Femur (tissue), 1 donor: ENCODE results near the gene GSTA3.
"Not testable (repeated sequence)": the region's sequence is repeated elsewhere in the genome, so short reads cannot be mapped to it uniquely, and the experiment has no call there.

Experiments used
- DNase-seq: peaks from one replicate; pipeline ENCODE4 v3.0.0-alpha.2; 2017

Gene GSTA3

GRCh38 chr6:52909531-52909930 lies at the start of gene GSTA3:
GSTA3 (minus strand) TSS chr6:52909698; CDS start chr6:52905834, 3,864 bp downstream.
- DNase-seq, result no peak

DNA sequence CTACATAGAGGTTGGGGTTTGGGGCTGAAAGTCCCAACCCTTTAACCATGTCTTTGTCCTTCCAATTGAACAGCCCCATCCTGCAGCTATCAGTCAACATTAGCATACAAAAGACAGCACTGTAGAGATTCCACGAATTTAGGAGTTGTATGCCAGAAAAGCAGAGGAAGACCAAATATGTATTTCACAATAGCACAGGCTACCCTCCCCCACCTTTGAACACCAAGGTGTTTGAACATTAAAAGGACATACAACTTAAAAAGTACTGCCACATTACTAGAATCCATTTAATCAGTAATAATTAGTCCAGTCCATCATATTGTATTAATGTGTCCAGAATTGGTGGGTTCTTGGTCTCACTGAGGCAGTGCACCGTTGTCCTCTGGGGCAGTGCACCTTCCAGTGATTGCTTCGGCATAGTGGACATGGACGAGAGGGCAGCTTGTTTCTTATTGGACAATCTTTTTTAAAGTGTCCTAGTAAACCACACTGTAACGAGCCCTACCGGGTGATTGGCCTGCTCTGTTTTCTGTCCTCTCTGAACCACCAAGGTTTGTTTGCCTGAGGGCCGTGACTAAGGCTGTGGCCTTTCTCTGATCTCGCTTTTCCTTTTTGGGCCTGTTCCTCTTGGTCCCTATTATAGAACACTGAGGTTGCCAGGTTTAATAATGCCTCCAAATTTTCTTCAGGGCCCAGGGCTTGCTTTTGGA lies 49.2 kb upstream of the GSTA3 start:
- DNase-seq, result no peak

DNA sequence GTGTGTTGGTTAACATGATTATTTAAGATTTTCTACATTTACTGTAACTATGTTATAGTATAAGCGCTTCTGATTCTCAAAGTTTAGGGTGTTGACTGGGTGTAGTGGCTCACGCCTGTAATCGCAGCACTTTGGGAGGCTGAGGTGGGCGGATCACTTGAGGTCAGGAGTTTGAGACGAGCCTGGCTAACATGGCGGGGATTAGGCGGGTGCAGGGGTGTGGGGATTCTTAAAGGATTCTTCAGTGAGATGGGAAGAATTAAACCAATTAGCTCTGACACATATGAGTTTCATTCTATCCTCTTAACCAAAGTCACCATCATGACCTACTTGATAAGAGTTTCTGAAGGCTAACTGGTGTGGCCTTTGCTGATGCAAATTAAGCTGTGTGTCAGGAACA lies 46.4 kb upstream of the GSTA3 start:
- no peak for DNase-seq

- no peak for DNase-seq
Observed at GRCh38 chr6:52953911-52954839, 44.7 kb upstream of the GSTA3 start.

DNA sequence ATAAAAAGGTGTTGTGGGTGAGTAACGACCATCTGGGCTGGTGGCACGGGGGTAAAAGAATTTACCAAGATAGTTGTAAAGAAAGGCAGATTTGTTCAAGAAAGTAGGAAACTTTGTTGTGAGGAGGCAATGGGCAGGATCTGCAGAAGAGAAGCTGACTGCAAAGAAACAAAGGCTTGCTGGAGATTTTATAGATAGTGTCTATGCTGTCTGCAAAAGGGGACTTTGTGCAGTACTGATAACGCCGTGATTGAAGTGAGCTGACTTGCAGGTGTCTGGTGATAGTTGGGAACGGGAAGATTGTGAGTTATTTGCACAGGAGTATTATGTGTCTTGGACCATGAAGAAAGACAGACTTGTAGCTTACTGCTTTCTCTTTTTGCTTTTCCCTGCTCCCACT lies 36.8 kb upstream of the GSTA3 start:
- no peak for DNase-seq

- not testable (repeated sequence) for DNase-seq
Observed at GRCh38 chr6:52942821-52943220, 33.3 kb upstream of the GSTA3 start.

GRCh38 chr6:52942221-52942620 lies 32.7 kb upstream of the GSTA3 start:
- DNase-seq, result no peak

- DNase-seq, result no peak
Observed at GRCh38 chr6:52937908-52938307, 28.4 kb upstream of the GSTA3 start.

GRCh38 chr6:52933778-52934177 lies 24.3 kb upstream of the GSTA3 start:
- no peak for DNase-seq

DNA sequence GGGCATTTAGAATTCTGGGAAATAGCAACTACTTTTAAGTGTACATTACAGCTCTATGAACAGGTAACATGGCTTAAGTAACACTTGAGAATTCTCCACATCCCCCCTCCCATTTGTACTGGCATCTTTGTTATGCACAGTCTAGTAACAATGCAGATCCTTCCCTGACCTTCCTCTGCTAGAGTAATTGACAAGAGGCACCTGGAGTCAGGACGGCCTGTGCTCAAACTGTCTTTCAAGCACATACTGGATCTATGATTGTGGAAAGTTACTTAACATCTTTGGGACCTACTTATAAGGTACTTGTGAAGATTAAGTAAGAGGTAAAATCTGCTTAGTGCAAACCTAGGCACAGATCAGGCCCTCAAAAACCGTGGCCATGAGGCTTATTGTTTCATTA lies 21.9 kb upstream of the GSTA3 start:
- no peak for DNase-seq

DNA sequence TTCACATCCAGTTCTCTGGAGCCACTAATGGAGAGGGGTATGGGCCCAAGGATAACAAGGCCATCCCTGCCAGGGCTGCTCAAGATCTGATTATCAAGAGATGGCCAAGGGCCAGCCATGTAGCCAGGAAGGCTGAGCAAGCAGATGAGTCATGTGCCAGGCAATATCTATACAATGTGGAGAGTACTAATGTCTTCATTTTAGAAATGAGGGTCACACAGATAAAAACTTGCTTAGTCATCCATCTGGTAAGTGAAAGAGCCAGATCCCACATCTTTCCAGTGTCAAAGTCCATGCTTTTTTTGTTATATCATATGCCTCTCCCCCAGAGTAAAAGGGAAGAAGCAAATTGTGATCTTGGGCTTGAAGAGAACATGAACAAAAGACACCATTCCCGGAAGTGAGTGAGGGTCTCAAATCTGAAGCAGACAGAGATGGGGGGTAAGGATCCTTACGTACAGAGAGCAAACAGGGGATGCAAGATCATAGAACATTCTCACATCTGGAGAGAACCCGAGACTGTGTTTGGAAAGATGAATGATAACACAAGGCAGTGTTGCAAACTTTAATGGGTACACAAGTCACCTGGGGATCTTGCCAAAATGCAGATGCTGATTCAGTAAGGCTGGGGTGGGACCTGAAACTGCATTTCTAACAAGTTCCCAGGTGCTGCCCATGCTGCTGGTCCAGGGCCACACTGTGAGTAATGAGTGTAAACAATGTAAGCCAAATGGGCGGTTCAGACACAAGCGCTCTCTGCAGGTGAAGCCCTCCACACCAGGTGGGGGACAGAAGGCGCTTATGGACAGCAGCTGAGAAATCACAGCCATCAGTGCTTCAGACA lies 20.0 kb upstream of the GSTA3 start:
- no peak for DNase-seq

DNA sequence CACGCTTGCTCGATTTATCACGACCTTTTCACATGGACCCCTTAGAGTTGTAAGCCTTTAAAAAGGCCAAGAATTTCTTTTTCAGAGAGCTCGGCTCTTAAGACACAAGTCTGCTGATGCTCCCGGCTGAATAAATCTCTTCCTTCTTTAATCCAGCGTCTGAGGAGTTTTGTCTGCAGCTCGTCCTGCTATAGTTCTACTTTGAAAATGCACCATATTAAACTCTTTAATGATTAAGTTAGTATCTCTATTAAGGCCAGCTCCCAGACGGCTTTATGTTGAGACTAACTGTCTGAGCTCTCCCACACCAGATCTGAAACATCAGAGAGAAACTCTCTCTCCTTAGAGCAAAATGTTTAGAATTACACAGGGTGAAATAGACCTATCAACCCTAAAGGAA lies 18.0 kb upstream of the GSTA3 start:
- no peak for DNase-seq

GRCh38 chr6:52925919-52926792 lies 16.7 kb upstream of the GSTA3 start:
- no peak for DNase-seq

DNA sequence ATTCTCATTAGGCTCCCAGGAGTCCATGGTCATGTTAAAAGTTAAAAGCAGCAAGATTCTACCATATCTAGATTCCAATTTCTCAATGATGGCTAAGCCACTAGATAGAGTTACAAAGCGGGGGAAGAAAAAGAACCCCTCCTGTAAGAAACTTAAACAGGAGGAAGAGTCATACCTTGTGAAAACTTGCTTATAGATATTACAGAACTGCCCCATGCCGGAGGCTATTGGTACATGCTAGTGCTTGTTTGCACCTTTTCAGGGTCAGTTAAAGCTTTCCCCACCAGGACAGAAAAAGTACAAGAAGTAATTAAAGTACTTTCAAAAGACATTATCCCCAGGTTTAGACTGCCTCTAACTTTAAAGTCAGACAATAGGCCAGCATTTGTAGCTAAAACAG lies 15.5 kb upstream of the GSTA3 start:
- DNase-seq, result no peak

DNA sequence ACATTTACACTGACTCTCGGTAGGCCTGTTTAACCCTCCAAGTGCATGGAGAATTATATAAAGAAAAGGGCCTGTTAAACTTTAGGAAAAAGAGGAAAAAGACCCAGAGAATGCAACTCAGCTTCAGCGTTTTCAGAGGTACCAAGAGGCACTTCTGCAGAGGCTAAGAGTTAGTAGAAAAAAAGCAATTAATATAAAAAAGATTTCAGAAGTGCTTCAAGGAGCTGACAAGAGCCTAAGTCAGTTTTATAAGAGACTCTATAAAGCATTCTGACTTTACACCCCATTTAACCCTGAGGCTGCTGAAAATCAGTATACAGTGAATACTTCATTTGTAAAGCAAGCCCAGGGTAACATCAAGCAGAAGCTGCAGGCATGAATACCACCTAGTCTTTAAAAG lies 14.2 kb upstream of the GSTA3 start:
- not testable (repeated sequence) for DNase-seq

- DNase-seq, result no peak
Observed at GRCh38 chr6:52922161-52922560, 12.7 kb upstream of the GSTA3 start.

- DNase-seq, result no peak
Observed at GRCh38 chr6:52921743-52922142, 12.2 kb upstream of the GSTA3 start.

GRCh38 chr6:52919511-52919910 lies 10.0 kb upstream of the GSTA3 start:
- DNase-seq, result not testable (repeated sequence)

- DNase-seq, result not testable (repeated sequence)
Observed at GRCh38 chr6:52918771-52919170, 9.3 kb upstream of the GSTA3 start.

- DNase-seq, result not testable (repeated sequence)
Observed at GRCh38 chr6:52918027-52918686, 8.7 kb upstream of the GSTA3 start.

DNA sequence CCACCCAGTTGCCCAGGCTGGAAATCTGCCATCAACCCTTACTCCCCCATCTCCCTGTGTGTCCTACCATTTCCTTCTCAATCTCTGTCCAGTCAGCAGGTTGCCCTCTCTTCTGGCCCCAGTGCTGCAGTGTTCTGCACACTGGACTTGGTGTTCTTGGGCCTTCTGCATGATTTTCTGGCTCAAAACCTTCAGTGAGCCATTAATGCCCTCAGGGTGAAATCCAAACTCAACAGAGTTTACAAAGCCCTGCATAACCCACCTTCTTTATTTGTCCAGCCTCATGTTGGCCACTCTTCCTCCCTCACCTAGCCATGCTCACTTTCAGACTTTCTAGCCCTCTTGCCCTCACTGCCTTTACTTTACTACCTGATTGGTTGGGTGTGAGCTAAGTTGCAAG lies 5.0 kb upstream of the GSTA3 start:
- DNase-seq, result no peak

GRCh38 chr6:52910091-52910490 lies 593 bp upstream of the GSTA3 start:
- no peak for DNase-seq
